ENCODE results near the gene DAPK1. TPM values are rescaled to one million over a fixed set of nuclear protein-coding genes. Genes with fewer than 3 reads are reported as not detected.

Gene DAPK1
- total and polyA plus RNA-seq, 2 donors (not counting 3 experiments of a cell fraction or from before 2014, with no cell fraction given), result 58.9 to 119 TPM

GRCh38 chr9:87562530-87563170 is 65.0 kb downstream of the DAPK1 start:
- H4K20me1 ChIP-seq (replicated peaks; ENCODE audit: control insufficient read depth, extremely low read depth, insufficient read depth, low read length), result no peaks in the 10 kb centered on the region
- no peak overlapping the region for H3K9ac ChIP-seq (replicated peaks; ENCODE audit: extremely low read depth, insufficient read depth, low read length)
- peaks cover 1% of the 10 kb centered on the region for H3K79me2 ChIP-seq (ENCODE audit: control insufficient read depth, insufficient read depth, low read length)
- no peaks in the 10 kb centered on the region for H3K27me3 ChIP-seq (ENCODE audit: control insufficient read depth in 2 of 2, insufficient read depth in 2 of 2, low read length in 2 of 2)
- BruUV-seq (replicated peaks), result no TSS peak
- H3K4me1 ChIP-seq (ENCODE audit: control insufficient read depth, extremely low read depth, insufficient read depth, low read length), result peaks cover 9% of the 10 kb centered on the region
- H3K9me3 ChIP-seq (replicated peaks; ENCODE audit: control insufficient read depth, insufficient read depth, low read length), result no peaks in the 10 kb centered on the region
- POLR2A ChIA-PET, result no interaction called here
- no peak overlapping the region for H3K4me2 ChIP-seq (ENCODE audit: insufficient read depth, low read length)
- H3K27ac ChIP-seq (ENCODE audit: insufficient read depth, low read depth, low read length), result no peak overlapping the region
- TF ChIP-seq POLR2A (IDR thresholded peaks at IDR 0.05; ENCODE audit: low read depth, low read length) (no peak), EZH2 (IDR thresholded peaks at IDR 0.05; ENCODE audit: borderline replicate concordance, low read depth, low read length, severe bottlenecking) (no peak), MAX (IDR thresholded peaks at IDR 0.05; ENCODE audit: insufficient read depth, insufficient read length) (no peak), POLR2AphosphoS5 (IDR thresholded peaks at IDR 0.05; ENCODE audit: insufficient read depth, low read depth, low read length) (no peak), GATA2 (IDR thresholded peaks at IDR 0.05; ENCODE audit: insufficient read depth, insufficient read length, low read depth, low read length) (no peak), MYC (IDR thresholded peaks at IDR 0.05; ENCODE audit: low read depth, low read length) (no peak), JUN (IDR thresholded peaks at IDR 0.05; ENCODE audit: borderline replicate concordance, insufficient read depth, insufficient read length, low read depth) (no peak)
- FAIRE-seq (no peak), DNase-seq (ENCODE audit: low read depth, low spot score) (no peak)
- H3K36me3 ChIP-seq (ENCODE audit: control insufficient read depth in 2 of 2, extremely low read depth in 1 of 2, insufficient read depth in 2 of 2, low read length in 2 of 2), result peaks cover 0 to 5% of the 10 kb centered on the region in 2 experiments
- dilution Hi-C loops (cut with MboI; ENCODE audit: extremely low pct_ligation_motif_present, low sequenced_read_pairs) (no loop called here), intact Hi-C loops (cut with micrococcal nuclease) (no loop called here)
- CTCF ChIA-PET, result no interaction called here
- no peak overlapping the region for H3K4me3 ChIP-seq (replicated peaks in 1 of 3; ENCODE audit: insufficient read depth in 1 of 3, low read depth in 1 of 3, low read length in 3 of 3)
- H2AFZ ChIP-seq (ENCODE audit: low read depth, low read length), result no peak overlapping the region
- no peaks in the 10 kb centered on the region for H3K9me1 ChIP-seq (replicated peaks; ENCODE audit: control insufficient read depth, extremely low read depth, insufficient read depth, low read length)

GRCh38 chr9:87564111-87564510 is 66.4 kb downstream of the DAPK1 start:
- no peak overlapping the region for H3K4me3 ChIP-seq (replicated peaks in 1 of 3; ENCODE audit: insufficient read depth in 1 of 3, low read depth in 1 of 3, low read length in 3 of 3)
- DNase-seq (ENCODE audit: low read depth, low spot score), result peak; percentile 56
- dilution Hi-C loops (cut with MboI; ENCODE audit: extremely low pct_ligation_motif_present, low sequenced_read_pairs), result no loop called here

More at GRCh38 chr9:87564111-87564510, 66.4 kb downstream of the DAPK1 start:
- POLR2A ChIA-PET, result no interaction called here
- no peak overlapping the region for H3K9ac ChIP-seq (replicated peaks; ENCODE audit: extremely low read depth, insufficient read depth, low read length)
- peaks cover 1% of the 10 kb centered on the region for H3K79me2 ChIP-seq (ENCODE audit: control insufficient read depth, insufficient read depth, low read length)
- peaks cover 0 to 5% of the 10 kb centered on the region in 2 experiments for H3K36me3 ChIP-seq (ENCODE audit: control insufficient read depth in 2 of 2, extremely low read depth in 1 of 2, insufficient read depth in 2 of 2, low read length in 2 of 2)
- intact Hi-C loops (cut with micrococcal nuclease), result no loop called here
- H3K9me3 ChIP-seq (replicated peaks; ENCODE audit: control insufficient read depth, insufficient read depth, low read length), result no peaks in the 10 kb centered on the region
- no peak overlapping the region for H3K4me2 ChIP-seq (ENCODE audit: insufficient read depth, low read length)
- H3K4me1 ChIP-seq (ENCODE audit: control insufficient read depth, extremely low read depth, insufficient read depth, low read length), result peaks cover 15% of the 10 kb centered on the region
- no peaks in the 10 kb centered on the region for H3K9me1 ChIP-seq (replicated peaks; ENCODE audit: control insufficient read depth, extremely low read depth, insufficient read depth, low read length)
- peak; percentile 44 for TF ChIP-seq JUN (IDR thresholded peaks at IDR 0.05; ENCODE audit: borderline replicate concordance, insufficient read depth, insufficient read length, low read depth)
- no peak for TF ChIP-seq GATA2 (IDR thresholded peaks at IDR 0.05; ENCODE audit: insufficient read depth, insufficient read length, low read depth, low read length)
- TF ChIP-seq FOS (IDR thresholded peaks at IDR 0.05; ENCODE audit: borderline replicate concordance, insufficient read depth, low read length), result peak; percentile 71
- BruUV-seq (replicated peaks), result no TSS peak
- no peaks in the 10 kb centered on the region for H3K27me3 ChIP-seq (ENCODE audit: control insufficient read depth in 2 of 2, insufficient read depth in 2 of 2, low read length in 2 of 2)
- CTCF ChIA-PET, result interaction anchor here (1.6 kb wide), 1 partner anchor 36 kb away, joined by 3 read pairs; no protein-coding TSS in a partner anchor
- no peak overlapping the region for H2AFZ ChIP-seq (ENCODE audit: low read depth, low read length)
- peak overlapping the region; percentile 10 for H3K27ac ChIP-seq (ENCODE audit: insufficient read depth, low read depth, low read length)
- peak; percentile 81 for FAIRE-seq
- H4K20me1 ChIP-seq (replicated peaks; ENCODE audit: control insufficient read depth, extremely low read depth, insufficient read depth, low read length), result no peaks in the 10 kb centered on the region
